Liver (tissue), 9 donors: ENCODE results near the gene C1QA. TPM values are rescaled to one million over a fixed set of nuclear protein-coding genes. Genes with fewer than 3 reads are reported as not detected.

ENCODE experiments used
- DNase-seq: peaks from one replicate; pipeline ENCODE4 v3.0.0-alpha.2; 2017; ENCODE audit warnings: low spot score
- H3K27ac ChIP-seq, 2 donors: one replicate each; pipeline ENCODE4 v1.7.0; 2013; ENCODE audit warnings: inconsistent platforms in 2 of 2, low read length in 2 of 2, control low read depth in 1 of 2, low read depth in 1 of 2, mild to moderate bottlenecking in 1 of 2
- H3K27me3 ChIP-seq, 4 donors: one replicate each; pipeline versions ENCODE4 v1.6.1 to v1.7.0; 2013; ENCODE audit warnings: low read length in 3 of 4, inconsistent platforms in 1 of 4, mild to moderate bottlenecking in 1 of 4, moderate library complexity in 1 of 4; ENCODE audit not compliant: control insufficient read depth in 4 of 4, insufficient read depth in 4 of 4
- H3K36me3 ChIP-seq, 4 donors: one replicate each; pipeline versions ENCODE4 v1.6.1 to v1.7.0; 2013; ENCODE audit warnings: low read length in 3 of 4, mild to moderate bottlenecking in 3 of 4, low read depth in 1 of 4, moderate library complexity in 1 of 4; ENCODE audit not compliant: control insufficient read depth in 4 of 4, insufficient read depth in 3 of 4
- H3K4me1 ChIP-seq, 4 donors: one replicate each; pipeline versions ENCODE4 v1.6.1 to v1.7.0; 2013; ENCODE audit warnings: low read length in 3 of 4, mild to moderate bottlenecking in 3 of 4, moderate library complexity in 1 of 4; ENCODE audit not compliant: control insufficient read depth in 4 of 4, insufficient read depth in 4 of 4
- H3K4me3 ChIP-seq, 3 donors: one replicate each; pipeline versions ENCODE4 v1.6.1 to v1.7.0; 2013; ENCODE audit warnings: low read length in 3 of 3, control low read depth in 1 of 3, low read depth in 1 of 3, mild to moderate bottlenecking in 1 of 3
- H3K9ac ChIP-seq, 2 donors: one replicate each; pipeline ENCODE4 v1.7.0; 2013; ENCODE audit warnings: low read length in 2 of 2, mild to moderate bottlenecking in 2 of 2, moderate library complexity in 2 of 2, control low read depth in 1 of 2, low read depth in 1 of 2
- H3K9me3 ChIP-seq, 4 donors: one replicate each; pipeline versions ENCODE4 v1.6.1 to v1.7.0; 2013; ENCODE audit warnings: low read length in 3 of 4; ENCODE audit not compliant: control insufficient read depth in 4 of 4
- ATF3 ChIP-seq: IDR thresholded peaks from 2 replicates; pipeline ENCODE4 v1.6.1; 2016; ENCODE audit warnings: antibody characterized with exemption
- CTCF ChIP-seq: fragments of 150-350 bp; IDR thresholded peaks from 2 replicates; pipeline ENCODE4 v1.5.1; 2017; ENCODE audit warnings: improper control_type of control experiment, low read depth, low read length; ENCODE audit not compliant: missing input control
- EGR1 ChIP-seq, 2 donors: IDR thresholded peaks; 2 replicates each; pipeline ENCODE4 v1.6.1; 2016 to 2018; ENCODE audit warnings: antibody characterized with exemption in 2 of 2, low read depth in 2 of 2
- FOXA2 ChIP-seq: IDR thresholded peaks from 2 replicates; pipeline ENCODE4 v1.6.1; 2016; ENCODE audit warnings: antibody characterized with exemption
- GABPA ChIP-seq, 2 donors: IDR thresholded peaks in 1 of 2; conservative IDR thresholded peaks in 1 of 2; 2 replicates each; pipeline ENCODE4 v1.6.1; 2016; ENCODE audit warnings: antibody characterized with exemption in 2 of 2, mild to moderate bottlenecking in 1 of 2, moderate library complexity in 1 of 2
- HNF4A ChIP-seq, 2 donors: conservative IDR thresholded peaks; 2 replicates each; pipeline ENCODE4 v1.6.1; 2016; ENCODE audit warnings: antibody characterized with exemption in 2 of 2, mild to moderate bottlenecking in 2 of 2
- HNF4G ChIP-seq: IDR thresholded peaks from 2 replicates; pipeline ENCODE4 v1.6.1; 2016; ENCODE audit warnings: antibody characterized with exemption
- JUND ChIP-seq, 2 donors: IDR thresholded peaks; 2 replicates each; pipeline ENCODE4 v1.6.1; 2016; ENCODE audit warnings: antibody characterized with exemption in 2 of 2
- MAX ChIP-seq: IDR thresholded peaks from 2 replicates; pipeline ENCODE4 v1.6.1; 2016; ENCODE audit warnings: antibody characterized with exemption
- NR2F2 ChIP-seq: IDR thresholded peaks from 2 replicates; pipeline ENCODE4 v1.6.1; 2016; ENCODE audit warnings: antibody characterized with exemption
- RAD21 ChIP-seq, 2 donors: IDR thresholded peaks; 2 replicates each; pipeline ENCODE4 v1.6.1; 2016; ENCODE audit warnings: antibody characterized with exemption in 2 of 2, mild to moderate bottlenecking in 2 of 2
- REST ChIP-seq: IDR thresholded peaks from 2 replicates; pipeline ENCODE4 v1.6.1; 2016; ENCODE audit warnings: antibody characterized with exemption, mild to moderate bottlenecking
- RXRA ChIP-seq, 2 donors: IDR thresholded peaks; 2 replicates each; pipeline ENCODE4 v1.6.1; 2017 to 2018; ENCODE audit warnings: antibody characterized with exemption in 2 of 2, mild to moderate bottlenecking in 1 of 2
- SP1 ChIP-seq: IDR thresholded peaks from 2 replicates; pipeline ENCODE4 v1.6.1; 2018; ENCODE audit warnings: antibody characterized with exemption, mild to moderate bottlenecking
- TAF1 ChIP-seq: conservative IDR thresholded peaks from 2 replicates; pipeline ENCODE4 v1.6.1; 2016; ENCODE audit warnings: antibody characterized with exemption, mild to moderate bottlenecking
- YY1 ChIP-seq: IDR thresholded peaks from 2 replicates; pipeline ENCODE4 v1.6.1; 2016; ENCODE audit warnings: antibody characterized with exemption, mild to moderate bottlenecking
- ZBTB33 ChIP-seq: IDR thresholded peaks from 2 replicates; pipeline ENCODE4 v1.6.1; 2016; ENCODE audit warnings: antibody characterized with exemption
- WGBS: extraction: QIAGEN DNeasy Blood & Tissue Kit; methylation state at CpG from one replicate; pipeline ENCODE4 v1.1.7; 2013; 5-methylcytosine and 5-hydroxymethylcytosine counted together
- polyA plus RNA-seq, 2 donors: library from polyadenylated mRNA; stranded (reverse) in 1 of 2; unstranded in 1 of 2; fragments of 200-250 nt in 1 of 2; fragments of >200 nt in 1 of 2; fragmentation: Nextera tagmentation in 1 of 2; extraction: Ambion mirVana in 1 of 2; gene quantifications; one replicate each; pipeline versions ENCODE4 v1.2.1 to v1.2.3, GENCODE V29; 2013 to 2015
- total RNA-seq, 2 donors: library from RNA; depleted of rRNA; stranded (reverse); fragments of >200 nt; gene quantifications; one replicate each; pipeline ENCODE4 v1.2.3, GENCODE V29; 2014
- donor health status: healthy.
- donor health status: healthy.
- donor health status: healthy.
- donor health status: healthy.
- donor health status: healthy.

Gene C1QA
- total and polyA plus RNA-seq, 4 donors: 73.0 to 243 (median 94.6) TPM

GRCh38 chr1:22661880-22662279 is 25.5 kb downstream of the C1QA start:
- Histone ChIP-seq H3K9me3 (no peaks in the 10 kb centered on the region), H3K9ac (no peak overlapping the region), H3K4me1 (no peaks in the 10 kb centered on the region), H3K27me3 (no peaks in the 10 kb centered on the region), H3K36me3 (no peaks in the 10 kb centered on the region), H3K27ac (no peak overlapping the region), H3K4me3 (no peak overlapping the region)
- 75% methylated on average over 2 of the region's 2 CpGs for WGBS
- no peak for TF ChIP-seq HNF4G
- TF ChIP-seq RXRA (IDR thresholded peaks at IDR 0.05): no peak
- no peak for TF ChIP-seq GABPA (IDR thresholded peaks at IDR 0.05 in 1 of 2, conservative IDR thresholded peaks at IDR 0.05 in 1 of 2)
- TF ChIP-seq FOXA2: no peak
- TF ChIP-seq EGR1 (IDR thresholded peaks at IDR 0.05; ENCODE audit: low read depth in 2 of 2): no peak
- TF ChIP-seq TAF1: no peak
- TF ChIP-seq HNF4A (conservative IDR thresholded peaks at IDR 0.05): no peak
- TF ChIP-seq NR2F2: no peak
- no peak for TF ChIP-seq REST
- no peak for TF ChIP-seq SP1
- TF ChIP-seq JUND (IDR thresholded peaks at IDR 0.05): no peak
- no peak for TF ChIP-seq RAD21 (IDR thresholded peaks at IDR 0.05)
- DNase-seq: no peak

GRCh38 chr1:22662318-22662717 is 25.9 kb downstream of the C1QA start:
- Histone ChIP-seq H3K9ac (no peak overlapping the region), H3K4me3 (no peak overlapping the region), H3K27ac (no peak overlapping the region), H3K4me1 (no peaks in the 10 kb centered on the region), H3K9me3 (no peaks in the 10 kb centered on the region), H3K36me3 (no peaks in the 10 kb centered on the region), H3K27me3 (no peaks in the 10 kb centered on the region)
- no peak for DNase-seq
- TF ChIP-seq ZBTB33: no peak
- TF ChIP-seq GABPA (IDR thresholded peaks at IDR 0.05 in 1 of 2, conservative IDR thresholded peaks at IDR 0.05 in 1 of 2): no peak
- no peak for TF ChIP-seq FOXA2
- TF ChIP-seq ATF3: no peak
- TF ChIP-seq YY1: no peak
- no peak for TF ChIP-seq REST
- no peak for TF ChIP-seq MAX
- no peak for TF ChIP-seq CTCF
- TF ChIP-seq JUND (IDR thresholded peaks at IDR 0.05): no peak
- no peak for TF ChIP-seq TAF1
- TF ChIP-seq RAD21 (IDR thresholded peaks at IDR 0.05): no peak
- TF ChIP-seq SP1: no peak
- no peak for TF ChIP-seq NR2F2
- 67% methylated on average over 5 of the region's 5 CpGs for WGBS
